Upper lobe of left lung (tissue), 6 donors: Measurements from ENCODE around the gene C1QTNF6. TPM values are rescaled to one million over a fixed set of nuclear protein-coding genes. Genes with fewer than 3 reads are reported as not detected.
A peak's percentile ranks its signal among the peaks of the same experiment; 100 is the strongest.

Experiments used
- ATAC-seq, 2 donors: fragments of 200-7000 bp; cut with Tn5 transposase; one replicate each; pipeline ENCODE4 v1.9.1; 2022; ENCODE audit warnings: mild to moderate bottlenecking in 2 of 2, moderate library complexity in 2 of 2; ENCODE audit not compliant: low FRiP score in 2 of 2
- DNase-seq, 2 donors: peaks; one replicate each; pipeline ENCODE4 v3.0.0-alpha.2; 2019 to 2020
- H3K27ac ChIP-seq, 4 donors: fragments of 200-600 bp; sonication (generic); one replicate each; pipeline ENCODE4 v1.5.1; 2016 to 2019
- H3K27me3 ChIP-seq, 4 donors: fragments of 200-600 bp; sonication (generic); one replicate each; pipeline ENCODE4 v1.5.1; 2017 to 2019
- H3K36me3 ChIP-seq, 4 donors: fragments of 200-600 bp; sonication (generic); one replicate each; pipeline ENCODE4 v1.5.1; 2016 to 2019
- H3K4me1 ChIP-seq, 4 donors: fragments of 200-600 bp; sonication (generic); one replicate each; pipeline ENCODE4 v1.5.1; 2018 to 2019
- H3K4me3 ChIP-seq, 4 donors: fragments of 200-600 bp; sonication (generic); one replicate each; pipeline ENCODE4 v1.5.1; 2017 to 2019; ENCODE audit warnings: mild to moderate bottlenecking in 2 of 4, moderate library complexity in 1 of 4
- H3K9me3 ChIP-seq, 4 donors: fragments of 200-600 bp; sonication (generic); one replicate each; pipeline ENCODE4 v1.5.1; 2018 to 2019
- CTCF ChIP-seq, 6 experiments: fragments of 450-650 bp in 4 of 6; fragments of 200-600 bp in 2 of 6; sonication (generic) in 2 of 6; IDR thresholded peaks; one replicate each; pipeline ENCODE4 v1.5.1; 2016 to 2019; ENCODE audit warnings: antibody characterized with exemption in 6 of 6
- EP300 ChIP-seq, 4 donors: sonication (generic); formaldehyde crosslinking; IDR thresholded peaks; one replicate each; pipeline ENCODE4 v1.5.1; 2017; ENCODE audit warnings: antibody characterized with exemption in 4 of 4, control low read depth in 2 of 4
- POLR2A ChIP-seq, 4 donors: fragments of 450-650 bp; IDR thresholded peaks; one replicate each; pipeline ENCODE4 v1.5.1; 2016 to 2017; ENCODE audit warnings: antibody characterized with exemption in 4 of 4, mild to moderate bottlenecking in 2 of 4
- POLR2AphosphoS5 ChIP-seq, 2 donors: sonication (generic); formaldehyde crosslinking; IDR thresholded peaks; one replicate each; pipeline ENCODE4 v1.5.1; 2017; ENCODE audit warnings: antibody characterized with exemption in 2 of 2
- WGBS, 2 donors: methylation state at CpG; one replicate each; pipeline ENCODE4 v1.1.5; 2017 to 2018; 5-methylcytosine and 5-hydroxymethylcytosine counted together
- total RNA-seq, 6 donors: library from RNA; depleted of rRNA in 4 of 6; stranded (reverse); fragments of >200 nt in 4 of 6; gene quantifications; one replicate each; pipeline versions ENCODE4 v1.1.0 to v1.2.1, GENCODE V29; 2016 to 2021
- donor health status: DM: no; HTN: no; CAD: no; lungs with moderate emphysema.
- donor health status: DM: no; HTN: yes; CAD: no; lungs with severe emphysema.

Gene C1QTNF6
- total RNA-seq, 6 donors from 2014 or later: 2.1 to 8.4 (median 4.7) TPM

GRCh38 chr22:37192741-37193140, 4.7 kb upstream of the C1QTNF6 start:
- TF ChIP-seq EP300 (IDR thresholded peaks at IDR 0.05) (no peak), POLR2A (IDR thresholded peaks at IDR 0.05) (no peak), POLR2AphosphoS5 (IDR thresholded peaks at IDR 0.05) (no peak), CTCF (IDR thresholded peaks at IDR 0.05) (no peak)
- H3K27ac ChIP-seq: peak overlapping the region in 2 of 4 donors; percentile 2 to 50
- H3K27me3 ChIP-seq: no peaks in the 10 kb centered on the region
- no peaks in the 10 kb centered on the region for H3K36me3 ChIP-seq
- no peak overlapping the region for H3K4me3 ChIP-seq
- no peak for ATAC-seq
- no peaks in the 10 kb centered on the region for H3K9me3 ChIP-seq
- no peak for DNase-seq
- 80 to 100% methylated on average over 1 of the region's 1 CpG for WGBS, 2 donors
- H3K4me1 ChIP-seq: peaks cover 36 to 48% (median 42%) of the 10 kb centered on the region in 4 donors

- H3K36me3 ChIP-seq: no peaks in the 10 kb centered on the region
- 89 to 93% methylated on average over 2 of the region's 2 CpGs for WGBS, 2 donors
- H3K4me3 ChIP-seq: no peak overlapping the region
- TF ChIP-seq EP300 (IDR thresholded peaks at IDR 0.05) (no peak), POLR2AphosphoS5 (IDR thresholded peaks at IDR 0.05) (no peak), POLR2A (IDR thresholded peaks at IDR 0.05) (no peak), CTCF (IDR thresholded peaks at IDR 0.05) (no peak)
- H3K27ac ChIP-seq: no peak overlapping the region
- H3K4me1 ChIP-seq: peaks cover 36 to 48% (median 42%) of the 10 kb centered on the region in 4 donors
- no peaks in the 10 kb centered on the region for H3K27me3 ChIP-seq
- no peaks in the 10 kb centered on the region for H3K9me3 ChIP-seq
- no peak for ATAC-seq
- no peak for DNase-seq
Measured at GRCh38 chr22:37192204-37192603, 4.2 kb upstream of the C1QTNF6 start.

GRCh38 chr22:37190262-37190780, 2.3 kb upstream of the C1QTNF6 start:
- TF ChIP-seq POLR2A (IDR thresholded peaks at IDR 0.05): no peak
- TF ChIP-seq CTCF (IDR thresholded peaks at IDR 0.05): no peak
- TF ChIP-seq EP300 (IDR thresholded peaks at IDR 0.05): no peak
- no peak for TF ChIP-seq POLR2AphosphoS5 (IDR thresholded peaks at IDR 0.05)
- peak overlapping the region in 2 of 4 donors; percentile 68 to 87 for H3K27ac ChIP-seq
- ATAC-seq: no peak

GRCh38 chr22:37188901-37189466, 937 bp upstream of the C1QTNF6 start:
- Histone ChIP-seq H3K36me3 (no peaks in the 10 kb centered on the region), H3K27me3 (no peaks in the 10 kb centered on the region), H3K4me3 (no peak overlapping the region), H3K4me1 (peaks cover 37 to 40% (median 37%) of the 10 kb centered on the region in 4 donors), H3K27ac (peak overlapping the region; percentile 68 to 89 (median 88)), H3K9me3 (no peaks in the 10 kb centered on the region)
- DNase-seq (no peak), ATAC-seq (no peak)
- TF ChIP-seq EP300 (IDR thresholded peaks at IDR 0.05): peak in 2 of 4 donors; percentile 7 to 28
- TF ChIP-seq CTCF (IDR thresholded peaks at IDR 0.05): no peak
- no peak for TF ChIP-seq POLR2A (IDR thresholded peaks at IDR 0.05)
- TF ChIP-seq POLR2AphosphoS5 (IDR thresholded peaks at IDR 0.05): peak; percentile 13 to 53
- WGBS, 2 donors: 49 to 61% methylated on average over 2 of the region's 2 CpGs

More at GRCh38 chr22:37190262-37190780, 2.3 kb upstream of the C1QTNF6 start:
- DNase-seq: no peak
- Histone ChIP-seq H3K4me1 (peaks cover 34 to 40% (median 36%) of the 10 kb centered on the region in 4 donors), H3K4me3 (no peak overlapping the region), H3K36me3 (no peaks in the 10 kb centered on the region), H3K27me3 (no peaks in the 10 kb centered on the region), H3K9me3 (no peaks in the 10 kb centered on the region)
- WGBS, 2 donors: 38 to 71% methylated on average over 4 of the region's 4 CpGs

- Histone ChIP-seq H3K27ac (peak overlapping the region; percentile 68 to 89 (median 88)), H3K9me3 (no peaks in the 10 kb centered on the region), H3K36me3 (no peaks in the 10 kb centered on the region), H3K4me3 (peak overlapping the region in 3 of 4 donors; percentile 22 to 43 (median 39)), H3K27me3 (no peaks in the 10 kb centered on the region), H3K4me1 (peaks cover 35 to 38% (median 37%) of the 10 kb centered on the region in 4 donors)
- DNase-seq: no peak
- WGBS, 2 donors: 18 to 29% methylated on average over 5 of the region's 5 CpGs
- peak in 1 of 2 donors; percentile 25 for ATAC-seq
- TF ChIP-seq POLR2AphosphoS5 (IDR thresholded peaks at IDR 0.05): no peak
- no peak for TF ChIP-seq EP300 (IDR thresholded peaks at IDR 0.05)
- no peak for TF ChIP-seq POLR2A (IDR thresholded peaks at IDR 0.05)
- no peak for TF ChIP-seq CTCF (IDR thresholded peaks at IDR 0.05)
Measured at GRCh38 chr22:37187552-37187890, 526 bp downstream of the C1QTNF6 start.
